ENCODE data around the gene JAG2.

The JAG2 gene

DNA sequence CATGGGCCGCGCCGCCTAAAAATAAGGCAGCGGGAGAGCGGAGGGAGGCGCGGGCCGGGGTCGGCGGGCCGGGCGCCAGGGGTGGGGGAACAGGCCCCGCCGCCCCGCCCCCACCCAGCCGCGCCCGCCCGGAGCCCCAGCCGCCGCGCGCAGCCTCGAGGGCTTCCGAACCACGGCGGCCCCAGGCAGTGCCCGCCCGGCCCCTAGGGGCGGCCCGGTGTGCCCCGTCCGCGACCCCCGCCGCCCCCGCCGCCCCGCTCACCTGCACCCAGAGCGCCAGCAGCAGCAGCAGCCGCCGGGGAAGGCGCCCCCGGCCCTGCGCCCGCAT is 519 bp downstream of the JAG2 start:
- DNase-seq (ENCODE audit: extremely low spot score, insufficient read length, low read depth) (no peak), FAIRE-seq (no peak)

DNA sequence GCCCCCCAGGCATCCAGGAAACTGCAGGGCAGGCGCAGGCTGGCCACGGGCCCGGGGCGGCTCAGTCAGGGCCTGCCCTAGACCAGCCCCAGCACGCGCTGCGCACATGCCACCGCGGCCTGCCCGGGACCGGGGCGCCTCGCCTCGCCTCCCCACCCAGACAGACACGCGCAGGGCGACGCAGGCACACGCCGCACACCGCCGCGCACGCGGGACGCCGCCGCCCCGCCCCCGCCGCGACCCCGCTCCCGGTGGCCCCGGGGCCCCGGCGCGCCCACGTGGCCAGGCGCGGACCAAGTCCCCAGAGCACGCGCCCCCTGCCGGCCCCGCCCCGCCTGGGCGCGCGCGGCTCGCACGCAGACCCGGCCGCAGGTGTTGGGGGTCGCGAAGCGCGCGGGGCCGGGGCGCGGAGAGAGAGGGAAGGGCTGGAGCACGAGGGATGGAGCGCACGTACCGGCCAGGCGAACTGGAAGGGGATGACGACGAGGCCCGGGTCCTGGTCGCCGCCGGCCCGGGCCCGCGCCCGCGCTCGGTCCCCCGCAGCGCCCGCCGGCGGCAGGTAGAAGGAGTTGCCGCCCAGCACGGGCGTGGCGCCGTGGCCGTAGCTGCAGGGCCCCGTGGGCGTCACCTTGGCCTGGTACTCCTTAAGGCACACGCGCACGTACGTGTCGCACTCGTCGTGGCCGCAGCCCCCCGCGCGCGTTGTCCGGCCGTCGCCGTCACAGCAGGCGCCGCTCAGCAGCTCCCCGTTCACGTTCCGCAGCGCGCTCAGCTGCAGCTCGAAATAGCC is 1.1 kb downstream of the JAG2 start:
- no peak for FAIRE-seq
- DNase-seq (ENCODE audit: extremely low spot score, insufficient read length, low read depth), result no peak

DNA sequence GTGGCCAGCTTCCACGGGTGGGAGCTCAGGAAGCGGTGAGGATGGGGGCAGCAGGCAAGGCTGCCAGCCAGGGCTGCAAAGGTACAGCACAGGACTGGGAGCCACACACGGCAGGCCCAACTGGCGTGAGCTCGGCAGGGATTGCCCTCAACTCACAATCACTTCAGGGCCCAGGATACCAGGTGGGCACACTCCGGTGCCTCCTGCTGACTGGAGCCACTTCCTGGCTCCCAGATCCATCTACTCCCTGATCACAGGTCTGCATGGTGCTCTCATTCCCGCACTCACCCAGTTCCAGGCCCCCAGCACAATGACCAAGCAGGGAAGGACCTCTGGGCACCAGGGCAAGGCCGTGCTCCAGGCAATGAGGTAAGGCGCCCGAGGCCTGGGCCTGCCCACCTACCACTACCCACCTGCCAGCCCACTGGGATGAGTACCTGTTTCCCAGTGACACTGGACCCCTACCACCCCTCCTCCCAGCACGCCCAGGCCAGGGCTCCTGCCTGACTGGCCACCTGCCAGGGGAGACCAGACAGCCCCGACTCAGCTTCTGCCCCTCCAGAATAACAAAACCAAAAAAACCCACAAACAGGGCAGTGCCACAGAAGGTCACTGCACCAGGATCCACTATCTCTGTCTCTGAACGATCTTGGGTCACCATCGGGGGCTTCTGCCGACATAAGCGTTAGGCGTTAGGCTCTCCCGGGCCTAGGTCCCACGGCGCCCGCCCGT is 1.8 kb downstream of the JAG2 start:
- FAIRE-seq (no peak), DNase-seq (ENCODE audit: extremely low spot score, insufficient read length, low read depth) (no peak)

DNA sequence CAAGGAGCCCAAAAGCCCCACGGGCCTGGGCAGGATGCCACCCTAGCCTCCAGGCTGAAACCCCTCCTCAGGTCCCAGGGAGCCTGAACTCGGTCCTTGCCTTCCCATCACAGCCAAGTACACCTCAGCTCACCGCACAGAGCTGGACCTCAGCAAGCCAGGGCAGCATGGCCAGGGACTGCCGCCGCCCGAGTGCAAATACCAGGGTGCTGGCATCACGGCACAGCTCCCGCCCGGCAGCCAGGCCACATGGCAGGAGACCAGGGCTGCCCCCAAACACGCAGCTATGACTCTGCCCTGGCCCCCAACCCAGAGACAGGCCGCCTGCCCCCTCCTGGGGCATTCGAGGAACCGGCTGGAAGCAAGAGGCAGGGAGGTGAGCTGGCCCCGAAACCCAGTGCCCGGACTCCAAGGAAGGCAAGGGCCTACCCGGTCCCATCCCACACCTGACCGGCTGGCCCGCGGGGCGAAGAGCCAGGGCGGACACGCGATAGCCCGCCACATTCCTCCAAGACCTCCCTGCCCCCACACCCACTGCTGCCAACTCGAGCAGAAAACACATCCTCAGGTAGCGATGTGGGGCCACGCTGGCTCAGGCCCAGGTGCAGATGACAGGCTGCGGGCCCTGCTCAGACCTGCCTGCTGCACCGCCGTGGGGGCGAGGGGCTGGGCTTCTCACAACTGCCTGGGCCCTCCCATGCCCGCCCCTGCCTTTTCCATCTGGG is 2.7 kb downstream of the JAG2 start:
- DNase-seq (ENCODE audit: extremely low spot score, insufficient read length, low read depth) (no peak), FAIRE-seq (no peak)

DNA sequence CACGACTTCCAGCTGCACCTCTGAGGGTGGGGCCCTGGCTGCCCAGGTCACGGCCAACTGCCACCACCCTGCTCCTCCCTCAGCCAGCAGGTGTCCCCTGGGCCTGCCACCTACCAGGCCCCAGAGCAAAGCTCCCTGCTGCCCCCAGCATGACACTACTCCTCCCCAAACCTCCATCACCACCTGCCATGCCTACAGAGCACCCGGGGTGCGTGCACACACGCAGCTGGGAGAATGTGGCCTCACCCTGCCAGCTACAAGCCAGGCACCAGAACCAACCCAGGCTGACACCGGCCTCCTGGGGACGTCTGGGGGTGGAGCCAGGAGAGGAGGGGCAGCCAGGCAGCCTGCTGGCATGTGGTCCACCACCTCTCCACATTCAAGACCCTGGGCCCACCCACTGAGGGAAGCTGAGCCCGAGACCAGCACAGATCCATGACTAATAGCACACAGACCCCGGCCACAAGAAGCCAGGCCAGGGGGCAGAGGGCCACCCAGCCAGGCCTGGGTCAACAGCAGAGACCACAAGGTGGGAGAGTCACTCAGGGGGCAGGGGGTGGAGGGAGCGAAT is 3.4 kb downstream of the JAG2 start:
- no peak for FAIRE-seq
- no peak for DNase-seq (ENCODE audit: extremely low spot score, insufficient read length, low read depth)

DNA sequence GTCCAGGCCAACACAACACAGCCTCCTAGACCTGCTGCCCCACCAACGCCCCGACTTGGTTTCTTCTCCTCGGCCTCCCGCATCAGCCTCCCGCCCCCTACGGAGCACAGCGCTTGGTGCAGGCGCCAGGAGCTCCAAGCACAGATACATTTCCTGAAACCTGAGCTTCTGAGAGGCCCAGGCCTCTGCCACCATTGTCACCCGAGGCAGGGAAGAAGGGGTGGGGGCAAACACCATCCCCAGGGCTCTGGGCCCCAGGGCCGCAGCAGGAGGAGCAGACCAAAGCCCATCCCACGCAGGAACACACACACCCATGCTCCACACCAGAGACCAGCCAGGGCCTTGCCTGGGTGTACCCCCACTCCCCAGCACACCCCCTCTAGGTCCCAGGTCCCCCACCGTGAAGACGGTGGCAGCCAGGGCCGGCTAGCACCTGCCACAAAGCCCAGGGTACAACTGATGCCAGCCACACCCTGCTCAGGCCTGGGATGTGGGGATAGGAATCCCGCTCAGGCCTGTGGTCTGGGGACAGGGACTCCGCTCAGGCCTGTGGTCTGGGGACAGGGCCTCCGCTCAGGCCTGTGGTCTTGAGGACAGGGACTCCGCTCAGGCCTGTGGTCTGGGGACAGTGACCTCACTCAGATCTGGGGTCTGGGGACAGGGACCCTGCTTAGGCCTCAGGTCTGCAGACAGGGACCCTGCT is 5.4 kb downstream of the JAG2 start:
- DNase-seq (ENCODE audit: extremely low spot score, insufficient read length, low read depth) (no peak), FAIRE-seq (no peak)

DNA sequence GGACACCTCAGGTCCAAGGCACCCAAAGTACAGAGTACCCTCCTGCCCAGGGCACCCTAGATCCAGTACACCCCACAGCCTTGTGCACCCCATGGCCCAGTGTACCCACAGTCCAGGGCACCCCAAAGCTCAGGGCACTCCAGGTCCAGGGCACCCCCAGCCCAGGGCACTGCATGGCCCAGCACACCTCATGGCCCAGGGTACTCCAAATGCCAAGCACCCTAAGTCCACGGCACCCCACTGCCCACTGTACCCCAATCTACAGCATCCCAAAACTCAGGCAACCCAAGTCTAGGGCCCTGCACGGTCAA is 6.0 kb downstream of the JAG2 start:
- no peak for FAIRE-seq
- DNase-seq (ENCODE audit: extremely low spot score, insufficient read length, low read depth), result no peak

DNA sequence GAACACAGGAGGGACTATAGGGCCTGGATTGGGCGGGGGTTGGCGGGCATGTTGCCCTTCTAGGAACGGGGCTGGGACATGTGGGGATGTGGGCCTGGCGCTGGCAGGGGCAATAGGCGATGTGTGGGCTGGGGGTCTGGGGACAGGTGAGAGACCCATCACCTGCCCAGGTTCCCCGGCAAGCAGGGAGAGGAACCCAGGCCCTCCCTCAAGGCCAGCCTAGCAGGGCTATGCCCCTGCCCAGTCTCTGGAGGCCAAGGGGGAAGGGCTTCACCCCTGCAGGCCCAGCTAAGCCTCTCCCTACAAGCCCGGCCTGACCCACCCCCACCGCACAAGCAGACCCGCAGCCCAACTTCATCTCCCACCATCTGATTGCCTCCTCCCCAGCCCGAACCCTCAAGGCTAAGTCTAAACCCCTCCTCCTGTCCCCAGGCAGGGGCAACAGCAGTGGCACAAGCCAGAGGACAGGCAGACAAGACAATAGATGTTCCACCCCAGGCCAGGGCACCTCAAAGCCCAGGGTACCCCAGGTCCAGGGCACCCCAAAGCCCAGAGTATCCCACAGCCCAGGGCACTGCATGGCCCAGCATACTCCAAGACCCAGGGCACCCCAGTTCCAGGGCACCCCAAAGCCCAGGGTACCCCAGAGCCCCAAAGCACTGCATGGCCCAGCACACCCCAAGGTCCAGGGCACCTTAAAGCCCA is 6.5 kb downstream of the JAG2 start:
- FAIRE-seq, result no peak

DNA sequence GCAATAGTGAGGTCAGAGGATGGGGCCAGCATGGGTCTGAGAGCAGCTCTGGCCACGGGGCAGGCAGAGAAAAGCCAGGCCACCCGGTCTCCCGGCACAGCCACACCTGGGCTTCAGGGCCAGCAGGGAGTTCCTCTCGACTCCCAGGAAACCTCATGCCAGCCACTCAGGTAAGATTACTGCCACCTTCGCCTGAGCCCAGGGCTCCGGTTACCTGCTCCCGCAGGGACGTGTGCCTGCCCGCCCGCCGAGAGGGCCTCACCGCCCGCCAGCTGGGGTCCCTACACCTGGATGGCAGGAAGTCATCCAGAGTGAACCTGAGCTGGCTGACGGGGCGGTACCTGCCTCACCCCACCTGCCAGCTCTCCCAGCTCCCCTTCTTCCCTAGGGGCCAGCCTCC is 7.3 kb downstream of the JAG2 start:
- DNase-seq (ENCODE audit: extremely low spot score, insufficient read length, low read depth) (no peak), FAIRE-seq (no peak)

More for the DNA sequence above, 6.5 kb downstream of the JAG2 start:
- no peak for DNase-seq (ENCODE audit: extremely low spot score, insufficient read length, low read depth)

DNA sequence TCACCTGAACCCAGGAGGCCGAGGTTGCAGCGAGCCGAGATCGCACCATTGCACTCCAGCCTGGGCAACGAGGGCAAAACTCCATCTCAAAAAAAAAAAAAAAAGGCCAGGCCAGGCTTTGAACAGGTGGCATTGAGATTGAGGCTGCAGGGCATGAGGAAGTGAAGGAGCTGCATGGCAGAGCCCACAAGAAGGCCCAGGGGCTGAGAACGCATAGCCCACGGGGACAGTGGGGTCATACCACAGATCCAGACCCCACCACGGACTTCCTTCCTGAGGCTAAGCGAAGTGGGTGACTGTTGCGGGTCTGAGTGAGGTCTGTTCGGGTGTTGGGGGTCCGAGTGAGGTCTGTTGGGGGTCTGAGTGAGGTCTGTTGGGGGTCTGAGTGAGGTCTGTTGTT is 7.8 kb downstream of the JAG2 start:
- FAIRE-seq, result no peak

DNA sequence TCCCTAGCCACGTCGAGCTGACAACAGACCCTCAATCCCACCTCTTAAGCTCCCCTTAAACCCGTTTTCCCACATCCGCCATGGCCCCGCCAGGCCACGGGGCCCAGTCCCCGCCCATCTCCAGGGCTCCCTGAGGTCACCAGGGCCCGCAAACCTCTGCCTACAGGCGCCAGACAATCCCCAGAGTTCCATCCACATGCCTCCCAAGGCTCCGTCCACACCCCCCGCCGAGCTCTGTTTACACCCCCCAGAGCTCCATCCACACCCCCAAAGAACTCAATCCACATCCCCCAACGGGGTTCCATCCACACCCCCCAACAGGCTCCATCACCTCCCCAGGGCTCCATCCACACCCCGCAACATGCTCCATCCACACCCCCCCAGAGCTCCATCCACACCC is 9.2 kb downstream of the JAG2 start:
- no peak for FAIRE-seq
- DNase-seq (ENCODE audit: extremely low spot score, insufficient read length, low read depth), result no peak

More for the DNA sequence above, 7.8 kb downstream of the JAG2 start:
- DNase-seq (ENCODE audit: extremely low spot score, insufficient read length, low read depth), result no peak

DNA sequence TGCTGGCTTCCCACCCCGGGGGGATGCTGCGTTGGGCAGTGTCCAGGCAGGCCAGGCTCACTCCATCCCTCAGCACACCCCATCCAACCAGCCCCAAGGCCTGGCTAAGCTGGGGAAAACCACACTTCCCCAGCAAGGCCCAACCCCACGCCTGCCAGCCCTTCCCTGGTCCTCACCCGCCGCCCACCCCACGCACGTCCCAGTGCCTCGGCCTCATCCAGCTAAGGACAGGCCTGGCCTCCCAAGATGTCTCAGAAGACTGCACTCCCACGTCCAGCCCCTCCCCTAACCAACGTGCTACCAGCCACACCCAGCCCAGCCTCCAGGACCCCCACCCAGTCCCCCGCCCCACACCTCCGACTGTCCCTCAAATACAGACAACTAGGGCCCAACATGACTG is 9.8 kb downstream of the JAG2 start:
- DNase-seq (ENCODE audit: extremely low spot score, insufficient read length, low read depth) (no peak), FAIRE-seq (no peak)

DNA sequence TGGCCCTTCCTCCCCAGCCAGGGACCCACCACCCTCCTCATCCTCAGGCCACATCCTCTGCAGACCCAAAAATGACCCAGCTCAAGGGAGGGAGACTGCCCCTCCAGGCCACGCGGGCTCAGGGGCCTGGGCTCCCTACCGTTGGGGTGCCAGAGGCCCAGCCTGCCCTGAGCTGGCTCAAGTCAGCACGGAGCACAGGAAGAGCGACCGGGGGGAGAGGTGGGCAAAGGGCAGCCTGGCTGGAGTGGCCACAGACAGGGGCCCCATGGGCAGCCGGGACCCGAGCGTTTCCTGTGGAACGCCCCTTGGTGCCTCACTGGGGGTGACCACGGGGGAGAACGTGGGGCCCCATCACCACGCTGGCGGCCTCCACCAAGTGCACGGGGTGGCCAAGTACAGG is 10.7 kb downstream of the JAG2 start:
- DNase-seq (ENCODE audit: extremely low spot score, insufficient read length, low read depth) (no peak), FAIRE-seq (no peak)

DNA sequence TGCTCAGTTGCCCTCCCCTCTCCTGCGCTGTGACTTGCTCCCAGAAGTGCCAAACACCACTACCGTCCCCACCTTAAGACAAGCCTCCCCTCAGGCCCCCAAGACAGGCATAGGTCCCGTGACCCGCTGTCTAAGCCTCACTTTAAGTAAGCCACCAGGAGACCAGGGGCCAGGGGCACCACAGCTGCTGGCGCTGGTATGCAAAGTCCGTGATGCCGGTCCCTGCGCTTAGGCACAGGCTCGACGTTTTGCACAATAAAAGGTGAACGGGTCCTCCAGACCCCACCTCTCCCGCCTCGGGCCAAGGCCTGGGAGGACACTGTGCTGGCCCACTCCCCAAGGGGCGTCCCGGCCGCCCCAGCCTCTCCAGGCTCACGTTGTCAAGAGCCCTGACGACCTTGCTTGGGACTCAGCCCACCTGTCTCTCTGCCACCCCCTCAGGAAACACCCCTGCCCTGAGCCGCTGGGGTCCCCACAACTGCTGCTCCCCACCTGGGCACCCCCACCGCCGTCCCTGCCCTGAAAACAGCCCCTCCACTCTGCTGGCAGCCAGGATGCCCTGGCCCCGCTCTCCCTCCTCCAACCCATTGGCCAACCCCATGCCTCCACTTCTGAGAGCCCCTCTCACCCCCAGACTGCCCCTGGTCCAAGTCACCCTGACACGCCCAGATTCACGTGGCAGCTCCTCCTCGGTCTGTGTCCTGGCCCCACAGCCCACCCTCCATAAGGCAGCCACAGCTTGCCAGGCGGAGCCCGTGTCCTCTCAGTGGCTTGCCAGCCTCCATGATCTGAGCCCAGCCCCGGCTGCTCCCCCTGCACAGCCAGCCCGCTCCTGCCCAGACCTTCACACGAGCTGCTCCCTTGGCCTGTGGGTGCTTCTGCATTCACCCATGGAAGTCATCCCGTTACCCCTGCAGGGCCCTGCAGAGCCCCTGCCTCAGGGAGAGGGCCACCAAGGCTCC is 11.9 kb downstream of the JAG2 start:
- FAIRE-seq (no peak), DNase-seq (ENCODE audit: extremely low spot score, insufficient read length, low read depth) (no peak)

DNA sequence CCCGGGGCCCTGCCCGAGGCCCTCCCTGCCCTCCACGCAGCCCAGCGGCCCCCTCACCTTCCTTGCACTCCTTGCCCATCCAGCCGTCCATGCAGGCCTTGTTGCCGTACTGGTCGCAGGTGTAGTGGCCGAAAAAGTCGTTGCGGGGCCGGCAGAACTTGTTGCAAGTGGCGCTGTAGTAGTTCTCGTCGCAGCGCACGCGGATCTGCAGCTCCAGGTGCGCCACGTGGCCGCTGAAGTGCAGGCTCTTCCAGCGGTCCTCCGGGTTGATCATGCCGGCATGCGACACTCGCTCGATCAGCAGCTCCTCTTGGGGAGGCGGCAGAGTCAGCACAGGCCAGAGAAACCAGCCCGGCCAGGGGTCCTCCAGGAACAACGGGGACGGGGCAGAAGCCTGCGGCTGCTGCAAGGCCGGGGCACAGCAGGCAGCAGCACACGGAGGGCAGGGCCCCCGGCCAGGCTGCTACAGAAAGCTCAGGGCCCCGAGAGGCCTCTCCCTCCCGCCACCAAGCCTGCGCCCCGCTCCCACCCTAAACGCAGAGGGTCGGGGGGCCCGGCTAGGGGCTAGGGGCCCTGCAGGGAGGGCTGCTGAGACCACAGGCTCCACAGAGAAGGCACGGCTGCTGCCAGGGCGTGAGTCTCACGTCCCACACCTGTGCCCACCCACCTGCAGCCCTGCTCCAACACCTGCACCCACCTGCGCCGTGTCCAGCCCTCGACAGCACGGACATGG is 12.7 kb downstream of the JAG2 start:
- DNase-seq (ENCODE audit: extremely low spot score, insufficient read length, low read depth) (no peak), FAIRE-seq (no peak)

DNA sequence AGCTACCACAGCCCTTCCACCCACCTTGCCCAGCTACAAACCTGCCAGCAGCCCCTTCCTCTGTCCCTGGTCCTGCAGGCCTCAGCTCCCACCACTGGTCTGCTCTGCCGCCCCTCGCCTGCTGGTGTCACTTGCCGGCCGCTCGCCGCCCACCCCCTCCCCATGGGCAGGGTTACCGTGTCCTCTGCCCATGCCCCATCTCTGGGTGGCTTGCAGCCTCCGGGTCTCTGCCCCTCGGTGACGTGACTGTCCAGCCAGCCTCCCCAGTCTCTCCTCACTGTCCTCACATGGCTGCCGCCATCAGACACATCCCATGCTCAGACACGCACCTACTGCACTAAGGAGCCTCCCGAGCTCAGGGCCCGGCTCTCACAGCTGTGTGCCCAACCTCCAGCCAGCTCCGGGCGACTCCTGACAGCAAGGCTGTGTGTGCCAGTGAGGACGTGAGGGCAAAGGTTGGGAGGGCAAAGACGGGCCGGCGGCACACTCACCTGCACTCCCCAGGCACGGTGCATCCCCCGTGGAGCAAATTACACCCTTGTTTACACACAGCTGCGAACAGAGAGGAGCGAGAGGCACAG is 13.4 kb downstream of the JAG2 start:
- FAIRE-seq (no peak), DNase-seq (ENCODE audit: extremely low spot score, insufficient read length, low read depth) (no peak)

DNA sequence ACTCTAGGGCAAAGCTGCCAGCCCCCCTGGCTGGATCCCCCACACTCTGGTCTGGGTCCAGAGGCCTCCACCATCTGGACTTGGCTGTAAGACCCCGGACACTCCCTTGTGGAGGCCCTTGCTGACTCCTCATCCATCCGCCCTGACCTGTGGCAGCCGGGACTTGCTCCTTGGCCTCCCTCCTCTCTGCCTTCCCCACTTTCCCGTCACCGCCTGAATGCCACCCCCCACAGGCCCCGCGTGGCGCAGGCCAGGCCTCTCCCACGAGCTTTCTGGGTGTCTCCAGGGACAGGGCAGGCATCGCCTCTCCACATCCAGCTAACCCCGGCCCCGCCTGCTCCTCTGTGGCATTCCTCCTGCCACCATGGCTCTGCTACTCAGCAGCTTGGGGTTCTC is 14.1 kb downstream of the JAG2 start:
- FAIRE-seq (no peak), DNase-seq (ENCODE audit: extremely low spot score, insufficient read length, low read depth) (no peak)
